Suprapubic skin (tissue), 4 donors: ENCODE data around the gene TBC1D14.

Experiments
- POLR2A ChIP-seq, 2 donors: fragments of 450-650 bp; IDR thresholded peaks; one replicate each; pipeline ENCODE4 v1.6.1; 2017; ENCODE audit warnings: antibody characterized with exemption in 2 of 2, mild to moderate bottlenecking in 2 of 2, moderate library complexity in 2 of 2
- POLR2AphosphoS5 ChIP-seq, 3 donors: sonication (generic); formaldehyde crosslinking; IDR thresholded peaks; one replicate each; pipeline ENCODE4 v1.6.1; 2017; ENCODE audit warnings: antibody characterized with exemption in 3 of 3

DNA sequence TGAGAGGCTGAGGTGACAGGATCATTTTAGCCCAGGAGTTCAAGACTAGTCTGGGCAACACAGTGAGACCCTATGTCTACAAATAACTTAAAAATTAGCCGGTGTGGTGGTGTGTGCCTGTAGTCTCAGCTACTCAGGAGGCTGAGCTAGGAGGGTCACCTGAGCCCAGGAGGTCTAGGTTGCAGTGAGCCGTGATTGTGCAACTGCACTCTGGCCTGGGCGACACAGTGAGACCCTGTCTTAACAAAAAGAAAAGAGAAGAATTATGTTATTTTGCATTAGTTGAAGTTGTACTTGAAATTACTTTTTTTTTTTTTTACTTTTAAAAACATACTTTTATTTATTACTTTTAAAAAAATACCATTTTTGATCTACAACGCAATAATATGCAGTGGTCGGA lies 111.7 kb downstream of the TBC1D14 start:
- TF ChIP-seq POLR2AphosphoS5 (IDR thresholded peaks at IDR 0.05) (no peak), POLR2A (IDR thresholded peaks at IDR 0.05) (no peak)
